ENCODE results near the gene TTC27. TPM values are rescaled to one million over a fixed set of nuclear protein-coding genes. Genes with fewer than 3 reads are reported as not detected.
A peak's percentile ranks its signal among the peaks of the same experiment; 100 is the strongest.

Gene TTC27
- total RNA-seq, 1 experiment from 2014 or later: 22.4 TPM

DNA sequence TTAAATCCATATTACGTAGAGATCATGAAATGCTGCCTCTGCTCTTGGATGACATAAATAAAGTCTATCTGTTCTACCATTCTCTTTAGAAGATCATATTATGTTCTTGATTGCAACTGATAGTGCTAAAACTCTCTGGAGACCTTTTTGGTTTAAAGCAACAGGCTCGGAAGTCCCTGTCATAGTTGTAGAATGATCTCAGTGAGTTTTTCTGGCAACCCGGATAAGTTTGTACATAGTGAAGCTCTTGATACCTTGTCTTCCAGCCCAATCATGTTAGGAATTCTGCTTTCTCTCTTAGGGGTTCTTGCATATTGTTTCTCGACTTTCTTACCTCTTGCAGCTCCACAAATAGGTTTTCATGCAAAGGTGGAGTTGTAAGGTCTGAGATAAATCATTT lies 156.1 kb downstream of the TTC27 start:
- in situ Hi-C loops (cut with HindIII; ENCODE audit: low sequenced_read_pairs): no loop called here

DNA sequence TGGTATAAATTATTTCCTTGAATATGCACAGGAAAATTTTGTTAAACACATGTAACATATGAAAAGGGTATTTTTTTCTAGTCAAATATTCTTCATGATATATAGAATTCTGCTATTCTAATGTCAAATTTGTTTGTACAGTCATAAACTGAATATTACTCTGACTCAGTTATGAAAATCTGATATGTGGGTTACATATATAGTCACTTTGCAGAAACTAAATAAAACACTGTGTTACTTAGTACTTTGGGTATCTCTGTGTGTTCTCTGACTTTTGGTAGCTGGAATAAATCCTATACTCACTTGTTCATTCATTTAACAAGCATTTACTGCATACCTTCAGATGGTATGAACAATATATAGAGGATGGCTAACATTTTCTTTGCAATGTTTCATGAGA lies 159.4 kb downstream of the TTC27 start:
- in situ Hi-C loops (cut with HindIII; ENCODE audit: low sequenced_read_pairs): no loop called here
- no peak for DNase-seq (ENCODE audit: low spot score)

More for the DNA sequence above, 156.1 kb downstream of the TTC27 start:
- DNase-seq (ENCODE audit: low spot score): no peak

DNA sequence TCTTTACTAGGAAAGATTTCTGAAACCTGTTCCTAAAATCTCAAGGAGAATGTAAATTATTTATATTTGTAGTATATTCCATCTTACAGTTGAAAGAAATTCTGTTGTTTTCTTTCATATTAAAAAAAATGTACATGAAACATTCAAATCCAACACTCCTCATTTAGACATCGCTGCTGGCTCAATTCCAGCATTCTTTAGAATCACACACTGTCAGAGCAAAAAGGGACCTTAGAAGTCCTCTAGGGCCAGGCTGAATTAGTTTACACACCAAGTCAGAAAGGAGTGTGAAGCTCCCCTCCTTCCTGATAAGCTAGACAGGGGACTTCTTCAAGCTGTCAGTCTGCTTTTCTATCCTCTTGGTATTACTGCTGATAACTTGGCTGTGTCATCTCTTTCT lies 160.3 kb downstream of the TTC27 start:
- no peak for DNase-seq (ENCODE audit: low spot score)
- in situ Hi-C loops (cut with HindIII; ENCODE audit: low sequenced_read_pairs): no loop called here

DNA sequence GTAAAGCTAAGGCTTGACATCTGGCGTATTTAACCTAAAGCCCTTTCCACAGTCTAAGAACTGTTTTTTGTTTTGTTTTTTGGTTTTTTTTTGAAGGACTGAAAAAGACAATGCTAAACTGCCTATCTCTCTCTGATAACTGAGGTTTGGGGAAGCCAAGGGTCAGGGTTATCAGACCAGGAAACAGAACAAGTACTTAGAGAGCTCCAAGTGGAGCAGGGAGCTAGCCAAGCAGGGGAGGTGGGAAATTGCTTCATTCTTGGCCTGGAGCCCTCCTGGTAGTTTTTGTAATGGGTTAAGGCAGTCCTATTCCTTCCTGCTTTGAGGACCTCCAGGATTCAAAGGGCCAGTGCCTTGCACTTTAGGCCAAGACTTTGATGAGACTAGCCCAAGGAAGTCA lies 164.6 kb downstream of the TTC27 start:
- in situ Hi-C loops (cut with HindIII; ENCODE audit: low sequenced_read_pairs): no loop called here
- DNase-seq (ENCODE audit: low spot score): no peak

DNA sequence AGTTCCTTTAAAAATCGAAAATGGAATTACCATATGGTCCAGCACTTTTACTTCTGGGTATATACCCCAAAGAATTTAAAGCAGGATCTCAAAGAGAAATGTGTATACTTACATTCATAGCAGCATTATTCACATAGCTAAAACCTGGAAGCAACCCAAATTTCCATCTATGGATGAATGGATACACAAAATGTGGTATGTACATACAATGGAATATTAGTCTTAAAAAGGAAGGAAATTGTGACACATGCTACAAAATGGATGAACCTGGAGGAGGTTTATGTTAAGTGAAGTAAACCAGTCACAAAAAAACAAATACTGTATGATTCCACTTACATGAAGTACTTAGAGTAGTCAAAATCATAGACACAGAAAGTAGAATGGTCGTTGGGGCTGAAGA lies 171.0 kb downstream of the TTC27 start:
- in situ Hi-C loops (cut with HindIII; ENCODE audit: low sequenced_read_pairs): no loop called here
- no peak for DNase-seq (ENCODE audit: low spot score)

DNA sequence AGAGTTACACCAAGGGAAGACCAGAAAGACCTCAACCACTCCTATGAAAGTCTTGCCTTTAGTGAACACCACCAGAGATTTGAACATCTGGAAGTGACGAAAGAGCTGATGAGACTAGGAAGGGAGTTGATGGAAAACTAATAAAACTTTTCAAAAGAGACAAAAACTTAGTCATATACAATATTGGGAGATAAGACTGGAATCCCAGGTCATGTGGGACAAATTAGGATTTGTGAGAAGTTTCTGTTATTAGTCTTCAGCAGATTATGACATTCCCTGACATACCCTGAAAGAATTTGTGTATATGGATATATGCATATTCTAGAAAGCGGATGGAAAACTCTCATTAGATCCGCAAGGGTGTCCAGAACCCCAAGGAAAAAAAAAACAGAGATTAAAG lies 173.9 kb downstream of the TTC27 start:
- no peak for DNase-seq (ENCODE audit: low spot score)
- in situ Hi-C loops (cut with HindIII; ENCODE audit: low sequenced_read_pairs): no loop called here

DNA sequence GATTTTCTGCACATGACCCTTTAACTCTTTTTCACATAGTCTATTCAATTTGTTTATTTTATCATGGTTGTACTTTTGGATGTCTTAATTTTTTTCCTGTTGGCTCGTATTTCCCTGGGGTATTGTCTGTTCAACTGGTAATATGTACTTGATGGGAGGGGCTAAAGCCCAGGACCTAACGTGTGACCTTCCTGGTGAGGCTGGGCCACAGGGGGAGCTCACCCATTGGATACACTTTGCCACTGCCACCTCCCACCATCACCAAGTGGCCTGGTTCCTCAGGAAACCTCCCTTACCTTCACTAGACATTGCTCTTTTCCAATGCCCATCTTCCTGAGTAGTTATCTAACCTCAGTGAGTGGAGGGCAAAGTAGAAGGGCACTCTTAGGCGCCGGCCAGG lies 175.0 kb downstream of the TTC27 start:
- in situ Hi-C loops (cut with HindIII; ENCODE audit: low sequenced_read_pairs): no loop called here
- DNase-seq (ENCODE audit: low spot score): no peak

DNA sequence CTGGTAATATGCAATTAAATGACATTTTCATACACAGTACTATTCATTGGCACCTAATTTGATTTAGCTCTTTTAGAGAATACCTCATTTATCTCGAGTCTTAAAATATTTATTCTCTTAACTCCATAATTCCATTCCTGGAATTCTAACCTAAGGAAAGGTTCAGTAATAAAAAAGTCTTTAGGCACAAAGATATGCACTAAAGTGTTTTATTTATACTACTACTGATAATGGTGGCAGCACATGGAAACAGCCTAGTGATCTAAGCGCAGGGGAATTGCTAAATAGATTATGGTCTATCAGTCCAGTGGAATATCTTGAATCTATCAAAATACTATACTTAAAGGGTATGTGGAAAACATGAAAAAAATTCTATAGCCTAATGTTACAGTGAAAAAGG lies 176.4 kb downstream of the TTC27 start:
- no peak for DNase-seq (ENCODE audit: low spot score)
- in situ Hi-C loops (cut with HindIII; ENCODE audit: low sequenced_read_pairs): no loop called here

DNA sequence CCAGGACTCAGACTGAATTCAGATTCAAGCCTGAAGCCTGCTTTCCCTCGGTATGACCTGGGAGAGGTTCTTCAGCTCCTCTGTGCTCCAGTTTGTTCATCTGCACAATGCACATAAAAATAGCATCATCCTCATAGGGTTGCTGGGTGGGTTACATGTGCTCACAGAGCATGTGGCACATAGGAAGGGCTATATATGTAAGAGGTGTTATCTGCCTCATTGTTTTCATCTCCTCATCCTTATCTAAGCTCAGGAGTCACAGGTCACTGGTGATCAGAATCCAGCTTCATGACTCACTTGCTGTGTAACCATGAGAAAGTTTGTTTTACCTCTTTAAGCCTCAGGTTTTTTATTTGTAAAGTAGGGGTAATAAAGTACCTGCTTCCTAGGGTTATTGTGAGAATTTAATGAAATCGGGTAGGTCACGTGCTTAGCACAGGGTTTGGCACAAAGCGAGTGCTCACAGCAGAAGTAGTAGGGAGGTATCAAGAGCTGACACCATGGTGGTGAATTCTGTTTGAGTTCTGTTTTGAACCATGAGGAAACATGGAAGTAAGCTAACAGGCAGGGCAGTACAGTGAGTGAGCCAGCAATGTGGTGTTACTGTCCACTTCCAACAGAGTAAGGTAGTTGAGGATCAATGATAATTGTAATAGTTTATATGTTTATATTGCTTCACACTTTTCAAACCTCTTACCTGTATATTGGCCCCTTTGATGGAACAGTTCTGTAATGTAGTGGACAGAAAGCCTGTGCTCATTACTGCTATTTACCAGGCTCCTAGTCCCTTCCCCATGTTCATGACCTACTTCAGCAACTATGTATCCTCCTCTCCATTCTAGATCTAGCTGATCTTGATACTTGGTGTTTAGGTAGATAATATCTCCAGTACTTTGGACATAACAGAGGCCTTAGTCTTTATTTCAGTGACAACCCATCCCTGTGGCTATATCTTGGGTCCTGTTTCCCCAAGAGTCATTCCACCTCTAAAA lies 177.6 kb downstream of the TTC27 start:
- in situ Hi-C loops (cut with HindIII; ENCODE audit: low sequenced_read_pairs): no loop called here
- DNase-seq (ENCODE audit: low spot score): no peak

DNA sequence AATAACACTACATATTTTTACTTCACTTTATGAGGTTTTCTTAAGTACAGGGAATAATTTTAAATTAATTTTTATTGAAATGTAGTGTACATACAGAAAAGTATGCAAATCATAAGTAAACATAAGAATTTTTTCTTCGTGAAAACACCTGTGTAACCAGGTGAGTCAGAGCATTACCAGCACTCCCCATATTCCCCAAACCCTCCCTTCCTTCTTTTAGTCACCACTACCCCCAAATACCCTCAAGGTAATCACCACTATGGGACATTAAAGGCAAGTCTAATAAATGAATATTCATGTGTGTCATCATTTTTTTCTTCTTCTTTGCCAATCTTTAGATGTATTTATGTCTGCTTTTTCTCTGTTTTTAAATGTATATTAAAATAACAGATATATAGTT lies 179.0 kb downstream of the TTC27 start:
- in situ Hi-C loops (cut with HindIII; ENCODE audit: low sequenced_read_pairs): no loop called here
- DNase-seq (ENCODE audit: low spot score): no peak

DNA sequence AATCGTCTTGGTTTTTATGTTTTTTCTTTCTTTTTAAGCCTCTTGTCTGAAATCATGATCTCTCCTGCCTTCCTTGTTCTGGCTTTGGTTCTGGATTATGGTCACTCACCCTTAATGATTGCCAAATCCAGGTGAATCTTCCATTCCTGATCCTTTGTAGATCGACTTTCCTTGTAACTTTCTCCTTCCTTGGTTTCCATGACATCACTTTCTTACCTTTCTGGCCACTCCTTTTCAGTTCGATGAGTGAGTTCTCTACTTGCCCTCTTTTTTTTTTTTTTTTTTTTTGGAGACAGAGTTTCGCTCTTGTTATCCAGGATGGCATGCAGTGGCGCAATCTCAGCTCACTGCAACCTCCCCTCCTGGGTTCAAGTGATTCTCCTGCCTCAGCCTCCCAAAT lies 179.8 kb downstream of the TTC27 start:
- no peak for DNase-seq (ENCODE audit: low spot score)
- in situ Hi-C loops (cut with HindIII; ENCODE audit: low sequenced_read_pairs): no loop called here

DNA sequence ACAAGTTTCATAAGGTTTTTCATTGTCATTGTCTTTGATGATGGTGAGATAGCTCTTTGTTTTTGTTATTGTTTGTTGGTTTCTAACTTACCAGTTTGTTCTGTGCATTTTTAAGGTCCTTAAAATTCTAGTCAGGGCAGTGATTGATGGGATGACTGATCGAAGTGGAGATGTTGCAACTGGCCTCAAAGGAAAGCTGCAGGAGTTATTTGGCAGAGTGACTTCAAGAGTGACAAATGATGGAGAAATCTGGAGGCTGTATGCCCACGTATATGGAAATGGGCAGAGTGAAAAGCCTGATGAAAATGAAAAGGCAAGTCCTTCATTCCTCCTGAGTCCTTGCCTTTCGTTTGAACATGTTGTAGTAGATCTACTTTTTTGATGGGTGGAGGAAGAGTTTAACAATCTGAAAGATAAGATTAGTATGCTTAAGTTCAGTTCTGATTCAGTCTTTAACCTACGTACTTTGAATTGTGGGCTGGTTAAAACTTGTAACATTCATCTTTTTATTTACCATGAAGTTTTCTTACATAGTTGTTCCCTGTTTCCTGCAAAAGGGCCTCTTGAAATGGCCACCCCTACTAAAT lies 183.2 kb downstream of the TTC27 start:
- DNase-seq (ENCODE audit: low spot score): no peak
- in situ Hi-C loops (cut with HindIII; ENCODE audit: low sequenced_read_pairs): no loop called here

DNA sequence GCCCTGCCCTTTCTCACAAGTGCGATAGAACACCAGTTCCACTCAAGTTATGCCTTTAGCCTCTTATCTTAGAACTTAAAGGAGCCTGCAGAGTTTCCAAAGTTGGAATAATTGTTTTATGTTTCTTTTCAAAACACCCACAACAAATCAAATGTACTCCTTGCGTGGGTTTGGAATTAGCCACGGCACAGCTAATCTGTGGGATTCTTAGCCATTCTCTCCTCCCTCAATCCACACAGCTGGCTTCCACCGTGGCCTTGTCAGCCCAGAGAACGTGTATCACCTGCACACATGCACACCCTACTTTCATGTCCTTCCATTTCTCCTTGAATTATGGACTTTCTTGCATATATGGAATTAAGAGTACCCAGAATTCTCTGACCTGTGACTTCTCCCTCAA lies 183.8 kb downstream of the TTC27 start:
- no peak for DNase-seq (ENCODE audit: low spot score)
- in situ Hi-C loops (cut with HindIII; ENCODE audit: low sequenced_read_pairs): no loop called here

DNA sequence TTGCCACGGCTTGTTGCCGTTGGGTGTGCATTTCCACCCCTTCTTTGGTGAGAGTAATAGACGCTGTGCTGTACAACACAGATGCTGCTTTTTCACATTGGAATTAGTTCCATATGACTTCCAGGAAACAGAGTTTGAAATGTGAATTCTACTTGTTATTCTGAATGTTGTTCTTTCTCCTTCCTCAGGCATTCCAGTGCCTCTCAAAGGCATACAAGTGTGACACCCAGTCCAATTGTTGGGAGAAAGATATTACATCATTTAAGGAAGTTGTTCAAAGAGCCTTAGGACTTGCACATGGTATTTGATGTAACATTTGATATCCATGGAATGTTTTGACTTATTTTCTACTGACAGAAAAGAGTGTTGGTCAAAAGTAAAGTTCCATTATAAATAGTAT lies 184.5 kb downstream of the TTC27 start:
- no peak for DNase-seq (ENCODE audit: low spot score)
- in situ Hi-C loops (cut with HindIII; ENCODE audit: low sequenced_read_pairs): no loop called here

DNA sequence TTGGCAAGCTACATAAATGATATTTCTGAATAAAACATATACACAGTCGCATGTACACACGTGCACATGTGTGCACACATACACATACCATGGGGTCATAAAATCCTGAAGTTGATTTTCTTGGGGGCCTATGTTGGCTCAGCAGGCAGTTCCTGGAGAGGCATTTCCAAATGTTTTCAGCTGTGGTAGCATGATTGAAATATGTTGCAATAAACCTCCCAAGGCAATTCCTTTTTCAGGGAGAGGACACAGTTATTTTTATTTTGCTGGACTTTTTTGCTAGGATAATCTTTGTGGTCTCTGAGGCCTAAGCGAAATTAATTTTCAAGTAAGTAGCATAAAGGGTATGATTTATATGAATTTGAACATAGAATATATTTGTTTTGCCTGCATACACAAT lies 192.2 kb downstream of the TTC27 start:
- no peak for DNase-seq (ENCODE audit: low spot score)
- in situ Hi-C loops (cut with HindIII; ENCODE audit: low sequenced_read_pairs): no loop called here

DNA sequence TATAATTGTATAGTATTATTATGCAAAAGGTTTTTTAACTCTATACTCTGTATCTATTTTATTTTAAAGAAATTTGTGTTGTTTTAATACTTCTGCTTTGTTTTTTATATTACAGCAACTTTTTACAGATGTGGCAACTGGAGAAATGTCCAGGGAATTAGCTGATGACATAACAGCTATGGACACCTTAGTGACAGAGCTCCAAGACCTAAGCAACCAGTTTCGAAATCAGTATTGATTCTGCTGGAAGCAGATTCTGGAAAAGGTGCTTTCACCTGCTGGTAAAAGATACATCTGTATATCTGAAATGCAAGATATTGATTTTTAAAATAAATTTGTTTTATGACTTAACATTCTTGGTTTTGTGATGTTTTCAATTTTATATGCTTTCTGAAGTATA lies 192.9 kb downstream of the TTC27 start:
- in situ Hi-C loops (cut with HindIII; ENCODE audit: low sequenced_read_pairs): no loop called here
- DNase-seq (ENCODE audit: low spot score): no peak

DNA sequence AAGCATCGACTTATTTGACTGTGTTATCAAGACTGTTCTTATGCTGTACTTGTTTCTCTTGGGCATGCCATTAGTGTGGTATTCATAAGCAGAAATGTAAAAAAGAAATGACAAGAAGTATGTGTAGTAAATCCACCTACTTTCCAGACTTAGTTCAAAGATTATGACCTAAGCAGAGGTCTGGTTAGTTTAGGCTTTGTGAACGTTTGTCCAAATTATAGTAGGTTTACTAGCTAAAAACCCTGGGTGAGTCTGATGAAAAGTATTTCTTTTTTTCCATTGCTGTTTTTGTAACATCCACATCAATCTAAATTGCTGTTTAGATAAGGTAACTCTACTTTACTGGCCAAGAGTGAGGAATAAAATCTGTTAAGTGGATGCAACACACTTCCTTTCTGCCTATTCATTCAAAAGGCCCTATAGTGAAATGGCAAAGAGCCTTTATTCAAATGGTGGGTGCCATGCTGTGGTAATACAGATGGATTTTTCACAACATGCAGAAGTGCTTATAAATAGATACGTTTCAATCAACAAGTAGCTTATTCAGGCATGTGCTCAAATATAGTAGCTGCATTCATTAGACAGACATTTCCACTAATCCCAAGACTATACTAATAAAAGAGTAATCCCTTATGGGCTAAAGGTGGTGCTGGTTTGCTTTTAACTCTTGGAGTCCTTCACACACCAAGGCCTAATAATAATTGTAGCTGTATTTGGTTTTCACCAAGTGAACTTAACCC lies 196.4 kb downstream of the TTC27 start:
- no peak for DNase-seq (ENCODE audit: low spot score)
- in situ Hi-C loops (cut with HindIII; ENCODE audit: low sequenced_read_pairs): no loop called here

DNA sequence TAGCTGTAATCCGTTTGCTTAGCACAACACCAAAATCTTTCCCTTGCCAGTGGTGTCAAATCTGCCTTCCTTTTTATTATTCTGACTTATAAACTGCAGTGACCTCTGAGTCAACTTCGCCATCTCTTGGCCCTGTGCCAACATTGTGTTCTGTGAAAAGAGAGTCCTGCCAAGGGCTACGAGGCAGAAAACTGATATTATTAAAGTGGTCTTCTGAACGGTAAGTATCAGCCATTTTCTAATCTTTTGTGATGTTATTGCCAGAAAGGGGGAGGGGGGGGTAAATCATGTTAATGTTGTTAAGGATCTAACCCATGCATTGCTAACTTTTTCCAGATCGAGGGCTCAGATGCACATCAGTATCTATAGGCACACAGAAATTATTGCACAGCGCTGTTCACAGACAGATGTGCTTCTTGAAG lies 197.5 kb downstream of the TTC27 start:
- in situ Hi-C loops (cut with HindIII; ENCODE audit: low sequenced_read_pairs): no loop called here
- DNase-seq (ENCODE audit: low spot score): peak; percentile 4

DNA sequence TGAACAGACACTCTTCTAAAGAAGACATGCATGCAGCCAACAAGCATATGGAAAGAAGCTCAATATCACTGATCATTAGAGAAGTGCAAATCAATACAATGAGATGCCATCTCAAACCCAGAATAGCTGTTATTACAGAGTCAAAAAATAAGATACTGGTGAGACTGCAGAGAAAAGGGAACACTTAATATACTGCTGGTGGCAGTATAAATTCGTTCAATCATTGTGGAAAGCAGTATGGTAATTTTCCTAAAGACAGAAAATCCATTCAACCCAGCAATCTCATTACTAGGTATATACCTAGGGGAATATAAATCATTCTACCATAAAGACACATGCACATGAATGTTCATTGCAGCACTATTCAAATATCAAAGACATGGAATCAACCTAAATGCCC lies 202.3 kb downstream of the TTC27 start:
- in situ Hi-C loops (cut with HindIII; ENCODE audit: low sequenced_read_pairs): no loop called here
- no peak for DNase-seq (ENCODE audit: low spot score)

DNA sequence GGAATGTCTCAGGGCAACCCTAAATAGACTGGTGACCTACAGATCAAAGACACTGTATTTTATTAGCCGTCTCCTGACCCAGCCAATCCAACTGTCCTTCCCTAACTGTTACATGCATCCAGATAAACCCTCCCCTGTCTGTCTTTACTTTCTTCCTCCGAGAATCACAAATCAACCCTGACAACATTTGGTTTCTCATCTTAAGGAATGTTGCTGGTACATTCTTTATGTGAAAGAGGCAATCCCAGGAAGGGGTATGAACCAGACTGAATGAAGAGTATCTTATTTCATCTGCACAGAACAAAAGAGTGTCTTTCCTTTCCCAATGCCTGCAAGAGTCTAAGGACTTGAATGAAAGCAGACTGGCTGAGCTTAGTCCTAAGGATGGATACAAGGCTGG lies 205.0 kb downstream of the TTC27 start:
- in situ Hi-C loops (cut with HindIII; ENCODE audit: low sequenced_read_pairs): no loop called here
- DNase-seq (ENCODE audit: low spot score): no peak
